ENCODE results near the gene SNX4. TPM values are rescaled to one million over a fixed set of nuclear protein-coding genes. Genes with fewer than 3 reads are reported as not detected.
A peak's percentile ranks its signal among the peaks of the same experiment; 100 is the strongest.

The SNX4 gene
- total and polyA plus RNA-seq, 4 experiments from 2014 or later = 23.0 to 28.6 (median 23.9) TPM

- H3K36me3 ChIP-seq (ENCODE audit: insufficient read depth, low read length) = peaks cover 18% of the 10 kb centered on the region
- H3K27me3 ChIP-seq (ENCODE audit: insufficient read depth, low read length) = no peaks in the 10 kb centered on the region
- no peak overlapping the region for H3K27ac ChIP-seq (ENCODE audit: low read depth, low read length)
- no peak overlapping the region for H3K27ac Mint-ChIP-seq
- H3K9me3 ChIP-seq (ENCODE audit: control insufficient read depth in 1 of 2, low read length in 2 of 2) = no peaks in the 10 kb centered on the region
- ChIA-PET CTCF (ENCODE audit: partially characterized antibody) (interaction anchor here (0.9 to 1.8 kb wide), 2 partner anchors 114 to 543 kb away, joined by 3 to 6 read pairs; no protein-coding TSS in a partner anchor), POLR2A (ENCODE audit: partially characterized antibody) (no interaction called here)
- H3K4me3 ChIP-seq (ENCODE audit: low read length in 2 of 2) = no peak overlapping the region
- DNase-seq = no peak
- H3K4me1 ChIP-seq (ENCODE audit: insufficient read depth, low read length) = no peaks in the 10 kb centered on the region
- peaks cover 50 to 55% of the 10 kb centered on the region in 2 donors for H3K36me3 Mint-ChIP-seq
- H3K4me1 Mint-ChIP-seq = peaks cover 0 to 1% (median 0%) of the 10 kb centered on the region in 4 donors
- intact Hi-C loops (cut with micrococcal nuclease) = no loop called here
- no peaks in the 10 kb centered on the region for H3K27me3 Mint-ChIP-seq
- H3K4me3 Mint-ChIP-seq = no peak overlapping the region
- H3K9me3 Mint-ChIP-seq = peaks cover 0 to 1% (median 0%) of the 10 kb centered on the region in 8 donors
Measured at GRCh38 chr3:125470671-125471070, 49.3 kb downstream of the SNX4 start.

- H3K27me3 ChIP-seq (ENCODE audit: insufficient read depth, low read length) = no peaks in the 10 kb centered on the region
- Mint-ChIP-seq H3K9me3 (no peaks in the 10 kb centered on the region), H3K36me3 (peaks cover 34 to 47% of the 10 kb centered on the region in 2 donors), H3K4me1 (peaks cover 0 to 1% (median 0%) of the 10 kb centered on the region in 4 donors), H3K27ac (peak overlapping the region in 1 of 7 donors; percentile 78), H3K27me3 (no peaks in the 10 kb centered on the region), H3K4me3 (no peak overlapping the region)
- ChIA-PET POLR2A (ENCODE audit: partially characterized antibody) (no interaction called here), CTCF (ENCODE audit: partially characterized antibody) (interaction anchor here (2.3 kb wide), 1 partner anchor 22 kb away, joined by 8 read pairs; no protein-coding TSS in a partner anchor)
- intact Hi-C loops (cut with micrococcal nuclease) = no loop called here
- no peak overlapping the region for H3K4me3 ChIP-seq (ENCODE audit: low read length in 2 of 2)
- H3K27ac ChIP-seq (ENCODE audit: low read depth, low read length) = no peak overlapping the region
- no peak for DNase-seq
- no peaks in the 10 kb centered on the region for H3K9me3 ChIP-seq (ENCODE audit: control insufficient read depth in 1 of 2, low read length in 2 of 2)
- no peaks in the 10 kb centered on the region for H3K4me1 ChIP-seq (ENCODE audit: insufficient read depth, low read length)
- H3K36me3 ChIP-seq (ENCODE audit: insufficient read depth, low read length) = peaks cover 18% of the 10 kb centered on the region
Measured at GRCh38 chr3:125462722-125463299, 57.2 kb downstream of the SNX4 start.

- intact Hi-C loops (cut with micrococcal nuclease) = no loop called here
- H3K27ac Mint-ChIP-seq = no peak overlapping the region
- H3K27me3 ChIP-seq (ENCODE audit: insufficient read depth, low read length) = no peaks in the 10 kb centered on the region
- H3K27ac ChIP-seq (ENCODE audit: low read depth, low read length) = no peak overlapping the region
- no peak for DNase-seq
- POLR2A ChIA-PET (ENCODE audit: partially characterized antibody) = no interaction called here
- H3K36me3 Mint-ChIP-seq = peaks cover 30 to 48% of the 10 kb centered on the region in 2 donors
- CTCF ChIA-PET (ENCODE audit: partially characterized antibody) = interaction anchor here (1.3 kb wide), 1 partner anchor 22 kb away, joined by 4 read pairs; no protein-coding TSS in a partner anchor
- H3K4me1 Mint-ChIP-seq = peaks cover 0 to 1% (median 0%) of the 10 kb centered on the region in 4 donors
- no peak overlapping the region for H3K4me3 ChIP-seq (ENCODE audit: low read length in 2 of 2)
- peaks cover 15% of the 10 kb centered on the region for H3K36me3 ChIP-seq (ENCODE audit: insufficient read depth, low read length)
- H3K4me1 ChIP-seq (ENCODE audit: insufficient read depth, low read length) = no peaks in the 10 kb centered on the region
- no peak overlapping the region for H3K4me3 Mint-ChIP-seq
- no peaks in the 10 kb centered on the region for H3K27me3 Mint-ChIP-seq
- no peaks in the 10 kb centered on the region for H3K9me3 Mint-ChIP-seq
- H3K9me3 ChIP-seq (ENCODE audit: control insufficient read depth in 1 of 2, low read length in 2 of 2) = no peaks in the 10 kb centered on the region
Measured at GRCh38 chr3:125461896-125462295, 58.1 kb downstream of the SNX4 start.

GRCh38 chr3:125460233-125460632 is 59.8 kb downstream of the SNX4 start:
- Histone ChIP-seq H3K9me3 (ENCODE audit: control insufficient read depth in 1 of 2, low read length in 2 of 2) (no peaks in the 10 kb centered on the region), H3K36me3 (ENCODE audit: insufficient read depth, low read length) (peaks cover 24% of the 10 kb centered on the region), H3K4me1 (ENCODE audit: insufficient read depth, low read length) (no peaks in the 10 kb centered on the region), H3K4me3 (ENCODE audit: low read length in 2 of 2) (no peak overlapping the region), H3K27ac (ENCODE audit: low read depth, low read length) (no peak overlapping the region), H3K27me3 (ENCODE audit: insufficient read depth, low read length) (no peaks in the 10 kb centered on the region)
- peaks cover 34 to 55% of the 10 kb centered on the region in 2 donors for H3K36me3 Mint-ChIP-seq
- H3K9me3 Mint-ChIP-seq = no peaks in the 10 kb centered on the region
- CTCF ChIA-PET (ENCODE audit: partially characterized antibody) = no interaction called here
- no peak overlapping the region for H3K4me3 Mint-ChIP-seq
- POLR2A ChIA-PET (ENCODE audit: partially characterized antibody) = no interaction called here
- peaks cover 0 to 1% (median 0%) of the 10 kb centered on the region in 4 donors for H3K4me1 Mint-ChIP-seq
- no peaks in the 10 kb centered on the region for H3K27me3 Mint-ChIP-seq
- no peak overlapping the region for H3K27ac Mint-ChIP-seq
- no peak for DNase-seq
- intact Hi-C loops (cut with micrococcal nuclease) = no loop called here

DNA sequence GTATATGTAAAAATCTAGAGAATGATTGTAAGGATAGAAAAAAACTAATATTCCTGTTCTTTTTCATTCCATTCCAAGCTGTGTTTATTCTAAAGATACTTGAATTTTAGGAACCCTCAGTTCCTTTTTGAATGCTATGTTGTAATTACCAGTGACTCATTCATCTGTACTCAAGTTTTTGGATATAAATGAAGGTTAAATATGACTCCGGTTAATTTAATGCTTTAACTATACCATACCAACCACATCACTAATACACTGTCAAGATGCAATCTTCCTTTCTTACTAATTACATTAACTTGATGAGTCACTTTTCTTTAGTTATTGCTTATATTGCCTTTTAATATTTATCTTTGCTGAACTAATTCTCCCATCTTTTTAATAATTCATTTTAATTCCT is 76.1 kb downstream of the SNX4 start:
- Histone ChIP-seq H3K4me3 (ENCODE audit: low read length in 2 of 2) (no peak overlapping the region), H3K36me3 (ENCODE audit: insufficient read depth, low read length) (peaks cover 11% of the 10 kb centered on the region), H3K9me3 (ENCODE audit: control insufficient read depth in 1 of 2, low read length in 2 of 2) (no peaks in the 10 kb centered on the region), H3K27me3 (ENCODE audit: insufficient read depth, low read length) (no peaks in the 10 kb centered on the region), H3K27ac (ENCODE audit: low read depth, low read length) (no peak overlapping the region), H3K4me1 (ENCODE audit: insufficient read depth, low read length) (no peaks in the 10 kb centered on the region)
- no peak for DNase-seq
- Mint-ChIP-seq H3K9me3 (peaks cover 0 to 13% (median 4%) of the 10 kb centered on the region in 8 donors), H3K4me1 (peaks cover 0 to 1% (median 0%) of the 10 kb centered on the region in 4 donors), H3K27me3 (no peaks in the 10 kb centered on the region), H3K4me3 (no peak overlapping the region), H3K27ac (no peak overlapping the region), H3K36me3 (peaks cover 18 to 22% of the 10 kb centered on the region in 2 donors)
- CTCF ChIA-PET (ENCODE audit: partially characterized antibody) = interaction anchor here (1.2 kb wide), 1 partner anchor 509 kb away, joined by 3 read pairs; no protein-coding TSS in a partner anchor
- POLR2A ChIA-PET (ENCODE audit: partially characterized antibody) = no interaction called here
- intact Hi-C loops (cut with micrococcal nuclease) = loop anchor here (10.0 kb wide), 1 partner anchor 141 kb away; no protein-coding TSS in a partner anchor

GRCh38 chr3:125442506-125442905 is 77.5 kb downstream of the SNX4 start:
- H3K9me3 Mint-ChIP-seq = peaks cover 0 to 13% (median 4%) of the 10 kb centered on the region in 8 donors
- Histone ChIP-seq H3K27me3 (ENCODE audit: insufficient read depth, low read length) (no peaks in the 10 kb centered on the region), H3K4me1 (ENCODE audit: insufficient read depth, low read length) (no peaks in the 10 kb centered on the region), H3K9me3 (ENCODE audit: control insufficient read depth in 1 of 2, low read length in 2 of 2) (no peaks in the 10 kb centered on the region), H3K36me3 (ENCODE audit: insufficient read depth, low read length) (peaks cover 10% of the 10 kb centered on the region), H3K4me3 (ENCODE audit: low read length in 2 of 2) (no peak overlapping the region), H3K27ac (ENCODE audit: low read depth, low read length) (no peak overlapping the region)
- ChIA-PET POLR2A (ENCODE audit: partially characterized antibody) (no interaction called here), CTCF (ENCODE audit: partially characterized antibody) (interaction anchor here (10.3 kb wide), 1 partner anchor 446 kb away, joined by 99 read pairs; no protein-coding TSS in a partner anchor)
- H3K36me3 Mint-ChIP-seq = peaks cover 14 to 18% of the 10 kb centered on the region in 2 donors
- DNase-seq = no peak
- peaks cover 0 to 1% (median 0%) of the 10 kb centered on the region in 4 donors for H3K4me1 Mint-ChIP-seq
- no peak overlapping the region for H3K4me3 Mint-ChIP-seq
- H3K27me3 Mint-ChIP-seq = no peaks in the 10 kb centered on the region
- no peak overlapping the region for H3K27ac Mint-ChIP-seq
- intact Hi-C loops (cut with micrococcal nuclease) = loop anchor here (10.0 kb wide), 1 partner anchor 142 kb away; no protein-coding TSS in a partner anchor

GRCh38 chr3:125440970-125441369 is 79.0 kb downstream of the SNX4 start:
- CTCF ChIA-PET (ENCODE audit: partially characterized antibody) = interaction anchor here (0.6 to 10.3 kb wide), 10 partner anchors 8 to 681 kb away, joined by 3 to 99 read pairs (median 14); no protein-coding TSS in a partner anchor
- Mint-ChIP-seq H3K4me1 (no peaks in the 10 kb centered on the region), H3K27me3 (no peaks in the 10 kb centered on the region), H3K27ac (peak overlapping the region in 1 of 7 donors; percentile 36), H3K4me3 (no peak overlapping the region), H3K36me3 (peaks cover 4 to 7% of the 10 kb centered on the region in 2 donors), H3K9me3 (peaks cover 0 to 11% (median 4%) of the 10 kb centered on the region in 8 donors)
- Histone ChIP-seq H3K36me3 (ENCODE audit: insufficient read depth, low read length) (no peaks in the 10 kb centered on the region), H3K27me3 (ENCODE audit: insufficient read depth, low read length) (no peaks in the 10 kb centered on the region), H3K9me3 (ENCODE audit: control insufficient read depth in 1 of 2, low read length in 2 of 2) (no peaks in the 10 kb centered on the region), H3K4me3 (ENCODE audit: low read length in 2 of 2) (no peak overlapping the region), H3K4me1 (ENCODE audit: insufficient read depth, low read length) (no peaks in the 10 kb centered on the region), H3K27ac (ENCODE audit: low read depth, low read length) (no peak overlapping the region)
- POLR2A ChIA-PET (ENCODE audit: partially characterized antibody) = no interaction called here
- no peak for DNase-seq
- intact Hi-C loops (cut with micrococcal nuclease) = loop anchor here (10.0 kb wide), 1 partner anchor 144 kb away; no protein-coding TSS in a partner anchor

Data from CD4-positive, alpha-beta memory T cell (primary cell).